Fibroblast of gingiva (primary cell): Measurements from ENCODE around the gene WBP4.
"Not testable (repeated sequence)": the region's sequence is repeated elsewhere in the genome, so short reads cannot be mapped to it uniquely, and the experiment has no call there.

ENCODE experiments used
- DNase-seq: peaks from one replicate; pipeline ENCODE4 v3.0.0-alpha.2; 2011; ENCODE audit warnings: low read depth

WBP4 gene

DNA sequence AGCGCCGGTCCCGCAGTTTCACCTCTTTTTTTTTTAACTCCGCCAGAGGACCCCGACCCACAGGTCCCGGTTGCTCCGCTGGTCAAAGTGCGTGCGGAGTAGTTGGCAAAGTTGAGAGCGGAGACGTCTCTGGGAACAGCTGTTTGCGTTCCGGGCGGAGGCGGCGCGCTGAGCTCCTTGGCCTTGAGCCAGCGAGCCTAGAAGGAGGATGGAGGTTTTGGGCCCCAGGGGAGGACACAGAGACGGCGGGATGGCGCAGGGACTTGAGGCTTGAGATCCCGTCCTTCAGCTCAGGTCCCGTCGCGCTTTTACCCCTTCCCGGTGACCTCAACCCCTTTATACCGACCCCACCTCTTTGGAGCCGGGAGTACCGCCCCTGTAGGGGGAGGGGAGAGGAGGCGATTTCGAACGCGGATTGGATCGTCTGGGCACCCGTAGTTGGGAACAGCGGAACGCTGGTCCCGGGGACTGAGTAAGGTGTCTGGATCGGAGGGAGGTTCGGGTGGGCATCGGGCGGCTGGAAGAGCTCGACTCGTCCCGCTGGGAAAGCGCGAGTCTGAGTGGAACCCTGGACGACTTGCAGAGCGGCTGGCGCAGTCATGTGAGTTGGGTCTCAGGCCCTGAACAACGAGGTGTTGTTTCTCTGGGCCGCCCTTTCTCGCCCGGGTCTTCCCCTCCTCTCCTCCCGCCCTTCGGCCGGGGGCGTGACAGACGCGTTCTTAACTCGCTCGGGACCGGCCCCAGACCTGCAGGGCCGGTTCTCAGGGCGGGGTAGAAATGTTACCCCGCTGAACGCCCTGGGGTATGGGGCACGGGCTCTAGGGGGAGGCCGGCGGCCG is at the start of gene WBP4:
WBP4 (plus strand) TSS at position 435 of the 839 bp plus-strand sequence; CDS start at position 600, 165 bp downstream.
- peak; percentile 97 for DNase-seq

DNA sequence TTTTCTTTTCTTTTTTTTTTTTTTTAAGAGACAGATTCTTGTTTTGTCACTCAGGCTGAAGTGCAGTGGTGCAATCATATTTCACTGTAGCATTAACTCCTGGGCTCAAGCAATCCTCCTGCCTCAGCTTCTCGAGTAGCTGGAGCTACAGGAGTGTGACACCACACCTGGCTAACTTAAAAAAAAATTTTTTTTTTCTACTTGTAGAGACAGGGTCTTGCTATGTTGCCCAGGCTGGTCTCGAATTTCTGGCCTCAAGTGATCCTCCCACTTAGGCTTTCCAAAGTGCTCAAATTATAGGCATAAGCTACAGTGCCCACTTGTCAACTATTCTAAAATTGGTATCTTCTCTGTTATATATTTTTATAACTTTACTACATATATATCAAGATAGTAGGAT is 48.8 kb upstream of the WBP4 start:
- no peak for DNase-seq

DNA sequence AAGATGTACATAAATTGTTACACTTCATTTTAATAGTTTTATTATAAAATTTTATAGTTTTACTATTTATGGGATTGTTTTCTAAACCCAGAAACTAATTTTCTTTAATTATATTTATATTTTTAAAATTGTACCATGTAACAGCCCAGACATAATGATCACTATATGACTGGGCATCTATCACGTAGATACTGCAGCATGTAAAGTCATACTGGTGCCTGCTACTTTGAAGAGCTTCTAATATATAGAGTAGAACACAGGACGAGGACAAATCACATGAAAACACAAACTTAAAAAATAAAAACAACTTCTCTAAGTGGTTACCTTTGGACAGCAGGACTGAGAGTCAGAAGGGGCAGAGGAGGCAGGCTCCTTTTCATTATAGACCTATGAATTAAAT is 47.5 kb upstream of the WBP4 start:
- DNase-seq: no peak

DNA sequence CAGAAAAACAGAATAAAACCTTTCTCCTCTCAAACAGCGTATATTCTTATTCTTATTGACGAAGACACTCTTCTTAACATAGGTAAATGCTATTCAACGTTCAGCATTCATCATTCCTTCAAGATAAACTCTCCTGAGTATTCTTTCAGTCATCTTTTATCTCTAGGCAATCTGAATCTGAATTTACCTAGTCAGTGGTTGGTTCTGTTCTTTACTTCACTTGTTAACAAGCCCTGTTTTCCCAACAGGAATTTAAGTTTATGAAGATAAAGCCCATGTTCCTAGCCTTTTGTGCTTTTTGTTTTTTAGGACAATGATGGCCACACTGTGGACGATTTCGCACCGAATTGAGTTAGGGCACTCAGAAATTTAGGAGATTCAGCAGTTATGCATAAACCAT is 45.4 kb upstream of the WBP4 start:
- DNase-seq: no peak

- no peak for DNase-seq
Measured at GRCh38 chr13:41017159-41017558, 44.1 kb upstream of the WBP4 start.

GRCh38 chr13:41017817-41018601 is 43.3 kb upstream of the WBP4 start:
- DNase-seq: no peak

DNA sequence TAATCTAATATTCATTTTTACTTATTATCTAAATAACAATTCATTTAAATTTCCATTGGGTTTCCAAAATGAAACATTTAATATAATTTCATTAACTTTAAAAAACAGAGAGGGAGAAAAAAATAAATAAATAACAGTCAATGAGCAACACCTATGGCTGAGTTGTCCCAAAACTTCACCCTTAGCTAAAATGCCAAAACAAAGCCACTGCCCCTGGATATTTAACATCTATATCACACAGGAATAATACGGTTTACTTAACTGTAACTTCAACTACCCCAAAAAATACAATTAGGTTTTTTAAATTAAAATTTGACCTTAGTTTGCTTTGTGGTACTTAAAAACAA is 42.7 kb upstream of the WBP4 start:
- no peak for DNase-seq

- DNase-seq: peak; percentile 29
Measured at GRCh38 chr13:41019011-41019487, 42.3 kb upstream of the WBP4 start, which contains the start of gene ELF1. ELF1 (minus strand) TSS chr13:41019316; CDS start chr13:40982054, 37,262 bp downstream.

DNA sequence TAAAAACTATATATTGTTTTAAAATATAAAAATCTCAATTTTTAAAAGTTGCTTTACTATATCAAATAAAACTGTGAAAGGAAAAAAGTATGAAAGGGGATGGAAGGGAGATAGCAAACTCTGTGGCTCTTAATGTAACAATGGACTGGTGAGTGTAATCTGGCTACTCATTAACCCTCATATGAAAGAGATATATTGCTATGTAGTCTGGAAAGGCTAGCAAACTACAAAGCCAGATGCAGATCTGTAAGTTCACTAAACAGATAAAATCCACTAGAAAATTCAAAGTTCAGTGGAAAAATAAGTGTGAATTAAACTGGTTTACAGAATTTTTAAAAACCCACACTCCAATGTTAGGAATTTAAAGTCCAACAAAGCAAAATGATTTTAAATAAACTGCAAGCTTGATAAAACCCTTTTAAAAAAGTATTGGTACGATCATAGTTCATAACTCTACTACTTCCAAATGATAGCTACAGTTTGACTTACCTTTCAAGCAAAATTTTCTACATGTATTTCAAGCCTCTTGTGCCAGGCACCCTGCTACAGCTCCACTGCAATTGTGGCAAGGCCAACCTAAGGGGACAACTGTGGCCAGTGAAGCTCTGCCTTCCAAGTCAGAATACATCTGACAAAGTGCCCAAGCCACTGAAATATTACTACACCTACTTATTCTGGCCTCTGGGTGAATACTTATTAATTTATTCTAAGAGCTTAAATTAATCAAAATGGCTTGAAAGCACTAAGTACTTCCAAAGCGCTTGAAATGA is 41.5 kb upstream of the WBP4 start:
- no peak for DNase-seq

DNA sequence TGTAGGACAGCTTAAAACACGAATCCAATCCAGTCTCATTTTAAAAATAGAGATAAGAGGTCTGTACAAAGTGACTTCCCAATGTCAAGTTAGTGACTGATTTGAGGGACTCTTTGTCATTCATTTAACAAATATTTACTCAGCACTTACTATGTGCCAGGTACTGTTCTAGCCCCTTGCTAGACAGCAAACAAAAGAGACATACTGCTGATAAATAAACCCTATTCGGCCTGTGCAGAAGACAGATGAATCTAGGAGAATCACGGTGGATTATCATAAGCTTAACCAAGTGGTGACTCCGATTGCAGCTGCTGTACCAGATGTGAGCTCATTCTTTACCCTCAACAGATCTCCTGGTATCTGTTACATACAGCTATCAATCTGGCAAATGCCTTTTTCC is 35.8 kb upstream of the WBP4 start:
- DNase-seq: no peak

GRCh38 chr13:41026788-41027187 is 34.5 kb upstream of the WBP4 start:
- no peak for DNase-seq

GRCh38 chr13:41028051-41028450 is 33.3 kb upstream of the WBP4 start:
- DNase-seq: no peak

- no peak for DNase-seq
Measured at GRCh38 chr13:41029629-41030028, 31.7 kb upstream of the WBP4 start.

DNA sequence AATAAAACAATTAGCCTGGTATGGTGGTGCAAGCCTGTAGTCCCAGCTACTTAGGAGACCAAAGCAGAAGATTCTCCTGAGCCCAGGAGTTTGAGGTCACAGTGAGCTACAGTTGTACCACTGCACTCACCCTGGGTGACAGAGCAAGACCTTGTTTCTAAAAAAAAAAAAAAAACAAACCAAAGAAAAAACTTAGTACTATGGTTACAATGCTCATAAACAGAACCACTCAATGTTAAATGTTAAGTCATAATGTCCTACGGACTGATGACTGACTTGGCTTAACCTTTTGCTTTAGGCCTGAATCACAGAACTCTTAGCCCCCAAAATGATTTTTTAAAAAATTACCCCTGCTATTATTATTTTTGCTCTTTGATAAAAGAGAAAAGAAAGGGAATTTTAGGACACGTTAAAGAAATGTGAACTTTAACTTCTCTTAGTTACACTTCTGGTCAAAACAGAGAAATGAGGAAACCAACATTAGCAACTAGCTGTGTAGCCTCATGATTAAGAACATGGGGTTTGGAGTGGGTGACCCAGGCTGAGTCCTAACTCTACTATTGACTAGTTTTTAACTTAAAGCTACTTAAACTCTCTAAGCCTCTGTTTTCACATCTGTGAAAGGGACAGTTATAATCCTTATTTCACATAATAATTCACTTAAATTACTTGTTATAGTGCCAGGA is 28.5 kb upstream of the WBP4 start:
- no peak for DNase-seq

DNA sequence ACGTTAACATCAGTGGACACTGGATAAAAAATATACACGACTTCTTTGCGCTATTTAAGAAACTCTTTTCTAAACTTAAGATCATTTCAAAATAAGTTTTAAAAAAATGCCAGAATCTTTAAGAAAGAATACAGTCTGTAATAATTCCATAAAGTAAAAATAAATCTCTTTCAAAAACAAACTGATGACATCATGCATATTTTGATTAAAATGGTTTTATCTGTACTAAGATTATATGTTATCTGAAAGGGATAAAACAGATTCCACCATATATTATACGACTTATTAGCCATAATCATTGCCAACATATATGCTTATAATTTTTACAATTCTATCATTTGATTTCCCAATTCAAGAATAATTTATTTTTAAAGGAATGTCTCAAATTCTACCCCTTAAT is 26.9 kb upstream of the WBP4 start:
- no peak for DNase-seq

- no peak for DNase-seq
Measured at GRCh38 chr13:41034881-41035280, 26.4 kb upstream of the WBP4 start.

DNA sequence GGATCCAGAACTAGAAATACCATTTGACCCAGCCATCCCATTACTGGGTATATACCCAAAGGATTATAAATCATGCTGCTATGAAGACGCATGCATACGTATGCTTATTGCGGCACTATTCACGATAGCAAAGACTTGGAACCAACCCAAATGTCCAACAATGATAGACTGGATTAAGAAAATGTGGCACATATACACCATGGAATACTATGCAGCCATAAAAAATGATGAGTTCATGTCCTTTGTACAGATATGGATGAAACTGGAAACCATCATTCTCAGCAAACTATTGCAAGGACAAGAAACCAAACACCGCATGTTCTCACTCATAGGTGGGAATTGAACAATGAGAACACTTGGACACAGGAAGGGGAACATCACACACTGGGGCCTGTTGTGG is 24.8 kb upstream of the WBP4 start:
- not testable (repeated sequence) for DNase-seq

DNA sequence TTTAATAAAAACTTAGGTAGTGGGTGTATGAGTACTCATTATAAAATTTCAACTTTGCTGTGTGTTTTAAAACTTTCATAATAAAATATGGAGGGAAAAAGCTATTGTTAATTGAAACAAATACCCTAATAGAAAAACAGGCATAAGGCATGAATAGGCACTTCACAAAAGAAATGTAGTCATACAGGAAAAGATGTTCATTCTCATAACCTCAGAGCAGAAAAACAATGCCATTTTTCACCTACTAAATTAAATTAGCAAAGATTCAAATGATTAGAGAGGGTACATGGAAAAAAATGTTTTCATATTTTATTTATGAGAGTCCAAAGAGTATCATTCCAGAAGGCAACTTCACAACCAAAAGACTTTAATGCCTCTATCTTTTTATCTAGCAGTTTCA is 21.6 kb upstream of the WBP4 start:
- no peak for DNase-seq

DNA sequence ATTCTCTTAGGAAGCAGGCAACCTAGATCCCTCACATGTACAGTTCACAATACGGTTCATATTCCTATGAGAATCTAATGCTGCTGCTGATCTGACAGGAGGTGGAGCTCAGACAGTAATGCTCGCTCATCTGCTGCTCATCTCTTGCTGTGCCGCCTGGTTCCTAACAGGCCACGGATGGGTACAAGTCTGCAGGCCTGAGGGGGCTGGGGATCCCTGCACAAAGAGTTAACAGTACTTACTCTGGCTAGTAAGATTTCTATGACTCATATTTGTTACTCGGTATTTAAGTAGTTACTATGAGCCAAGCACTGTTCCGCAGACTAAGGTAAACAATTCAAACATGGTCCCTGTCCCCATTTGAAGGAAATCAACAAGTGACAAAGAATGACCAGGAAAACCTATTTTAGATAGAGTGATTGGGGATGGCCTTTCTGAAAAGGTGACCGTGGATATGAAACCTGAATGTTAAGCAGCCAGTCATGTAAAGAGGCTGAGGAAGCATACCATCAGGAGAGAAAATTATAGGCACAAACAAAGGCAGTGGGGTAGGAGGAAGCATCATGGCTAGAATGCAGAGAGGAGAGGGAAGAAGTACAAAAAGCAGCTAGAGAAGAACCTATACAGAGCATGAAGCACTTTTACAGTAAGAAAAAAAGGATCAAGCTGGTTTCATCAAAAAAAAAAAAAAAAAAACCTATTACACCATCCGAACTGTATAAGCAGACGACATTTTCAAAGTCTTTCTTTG is 20.6 kb upstream of the WBP4 start:
- no peak for DNase-seq

DNA sequence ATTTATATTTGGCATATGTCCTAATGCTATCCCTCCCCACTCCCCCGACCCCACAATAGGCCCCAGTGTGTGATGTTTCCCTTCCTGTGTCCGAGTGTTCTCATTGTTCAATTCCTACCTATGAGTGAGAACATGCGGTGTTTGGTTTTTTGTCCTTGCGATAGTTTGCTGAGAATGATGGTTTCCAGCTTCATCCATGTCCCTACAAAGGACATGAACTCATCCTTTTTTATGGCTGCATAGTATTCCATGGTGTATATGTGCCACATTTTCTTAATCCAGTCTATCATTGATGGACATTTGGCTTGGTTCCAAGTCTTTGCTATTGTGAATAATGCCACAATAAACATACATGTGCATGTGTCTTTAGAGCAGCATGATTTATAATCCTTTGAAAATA is 18.9 kb upstream of the WBP4 start:
- not testable (repeated sequence) for DNase-seq

- no peak for DNase-seq
Measured at GRCh38 chr13:41048640-41049039, 12.7 kb upstream of the WBP4 start.
